Medulla oblongata (tissue), 1 donor: ENCODE measurements around the gene SIPA1L2.

Source experiments
- DNase-seq: peaks from one replicate; pipeline ENCODE4 v3.0.0-alpha.2; 2015; ENCODE audit errors: extremely low spot score

The SIPA1L2 gene

GRCh38 chr1:232589111-232589811 lies 40.7 kb downstream of the SIPA1L2 start:
- no peak for DNase-seq

- no peak for DNase-seq
These were observed 42.6 kb downstream of the SIPA1L2 start for GRCh38 chr1:232587141-232588008.

DNA sequence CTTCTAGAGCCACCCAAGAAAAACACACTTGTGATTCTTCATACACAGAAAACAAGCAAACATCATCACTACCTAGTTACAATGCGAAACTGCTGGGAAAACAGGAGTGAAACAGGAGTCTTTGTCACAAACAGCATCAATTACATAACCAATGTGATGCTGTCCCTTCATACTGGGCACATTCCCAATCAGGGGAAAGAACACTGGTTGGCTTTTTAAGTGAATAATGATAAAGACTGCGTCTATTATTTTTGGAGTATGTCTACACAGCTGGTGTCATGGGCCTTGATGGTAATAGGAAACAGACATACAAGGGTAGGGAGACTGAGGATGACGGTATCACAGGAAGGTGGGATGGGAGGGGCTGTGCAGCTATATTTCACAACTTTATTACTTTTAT lies 43.3 kb downstream of the SIPA1L2 start:
- peak; percentile 68 for DNase-seq

GRCh38 chr1:232585486-232585885 lies 44.4 kb downstream of the SIPA1L2 start:
- peak; percentile 47 for DNase-seq

DNA sequence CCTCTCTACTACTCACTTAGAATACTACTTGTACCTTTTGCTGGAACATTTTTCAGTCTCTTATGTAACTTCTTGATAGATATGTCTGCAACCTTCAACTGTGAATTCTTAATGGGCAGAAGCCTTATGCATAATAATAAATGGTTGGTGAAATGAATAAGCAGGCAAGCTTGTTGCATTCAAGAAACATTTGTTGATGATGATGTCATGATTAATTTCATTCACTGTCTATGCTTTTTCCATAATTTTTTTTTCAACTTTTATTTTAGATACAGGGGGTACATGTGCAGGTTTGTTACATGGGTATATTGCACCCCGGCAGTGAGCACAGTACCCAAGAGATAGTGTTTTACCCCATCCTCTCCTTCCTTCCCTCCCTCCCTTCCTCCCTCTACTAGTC lies 48.0 kb downstream of the SIPA1L2 start:
- DNase-seq, result no peak
